ENCODE results near the gene FUBP1.

- TF ChIP-seq CTCF (IDR thresholded peaks at IDR 0.05; ENCODE audit: low read length): no peak
- TF ChIP-seq EZH2 (optimal IDR thresholded peaks at IDR 0.05; ENCODE audit: low read depth, low read length): no peak
Observed at GRCh38 chr1:77996734-77997133, 17.9 kb upstream of the FUBP1 start.
